Measurements from ENCODE around the gene STYK1.

The STYK1 gene

DNA sequence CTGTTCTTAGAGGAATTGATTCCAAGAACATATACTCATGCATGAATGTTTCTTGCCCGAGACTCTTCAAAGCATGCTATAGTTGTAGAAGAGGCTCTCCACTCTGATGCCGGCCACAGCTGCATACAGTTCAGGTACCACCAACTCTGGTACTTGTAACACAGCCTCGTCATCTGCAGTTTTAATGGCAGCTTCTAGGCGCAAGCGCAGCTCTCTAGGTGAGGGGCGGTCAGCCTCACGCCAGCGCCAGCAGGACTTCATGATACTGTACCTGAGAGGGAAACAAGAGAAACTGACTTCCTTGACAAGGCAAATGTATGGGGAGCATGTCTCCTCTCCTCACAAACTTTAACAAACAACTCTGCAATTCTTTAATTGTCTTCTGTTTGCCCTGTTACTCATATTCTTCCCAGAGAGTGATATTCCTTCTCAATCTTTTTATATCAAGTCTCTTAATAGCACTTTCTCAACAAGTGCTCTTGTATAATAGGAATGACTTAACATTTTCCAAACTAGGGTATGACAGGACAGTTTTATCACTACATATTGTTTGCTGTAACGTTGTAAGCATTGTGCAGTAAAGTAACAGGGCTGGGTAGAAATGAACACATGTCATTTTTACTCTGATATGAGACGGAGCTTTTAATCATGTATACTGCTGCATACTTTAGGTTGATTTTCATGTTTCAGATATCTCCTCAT is 53.6 kb downstream of the STYK1 start:
- no peaks in the 10 kb centered on the region for H4K20me1 ChIP-seq (ENCODE audit: low read depth, low read length)
- H3K36me3 ChIP-seq (ENCODE audit: low read length), result no peaks in the 10 kb centered on the region
- H3K27me3 ChIP-seq (ENCODE audit: low read length), result no peaks in the 10 kb centered on the region
- H3K79me2 ChIP-seq (ENCODE audit: insufficient read depth, low read length), result no peaks in the 10 kb centered on the region
- no peak overlapping the region for H3K9ac ChIP-seq (ENCODE audit: low read length)
- TF ChIP-seq EZH2phosphoT487 (conservative IDR thresholded peaks at IDR 0.05; ENCODE audit: low read length), result no peak
- no peak for TF ChIP-seq CTCF (IDR thresholded peaks at IDR 0.05; ENCODE audit: insufficient read depth, low read length, poor library complexity, severe bottlenecking)
- H3K4me2 ChIP-seq (ENCODE audit: low read depth, low read length, poor library complexity, severe bottlenecking), result no peak overlapping the region
- no peaks in the 10 kb centered on the region for H3K9me3 ChIP-seq (ENCODE audit: insufficient read depth, low read length)
- no peak overlapping the region for H3K27ac ChIP-seq (ENCODE audit: low read depth, low read length)
- no peak overlapping the region for H2AFZ ChIP-seq (ENCODE audit: low read depth, low read length, severe bottlenecking)
- H3K9me2 ChIP-seq (replicated peaks; ENCODE audit: insufficient read depth, low read length), result no peaks in the 10 kb centered on the region
- no peak overlapping the region for H3K4me3 ChIP-seq (ENCODE audit: insufficient read depth, low read length, poor library complexity, severe bottlenecking)
- no peaks in the 10 kb centered on the region for H3F3A ChIP-seq (ENCODE audit: insufficient read depth)

GRCh38 chr12:10618338-10618987 is 55.4 kb downstream of the STYK1 start:
- Histone ChIP-seq H2AFZ (ENCODE audit: low read depth, low read length, severe bottlenecking) (no peak overlapping the region), H3K79me2 (ENCODE audit: insufficient read depth, low read length) (no peaks in the 10 kb centered on the region), H3K27me3 (ENCODE audit: low read length) (no peaks in the 10 kb centered on the region), H3K9ac (ENCODE audit: low read length) (no peak overlapping the region), H3K4me2 (ENCODE audit: low read depth, low read length, poor library complexity, severe bottlenecking) (no peak overlapping the region), H3K27ac (ENCODE audit: low read depth, low read length) (no peak overlapping the region), H3K4me3 (ENCODE audit: insufficient read depth, low read length, poor library complexity, severe bottlenecking) (no peak overlapping the region), H3K36me3 (ENCODE audit: low read length) (no peaks in the 10 kb centered on the region), H4K20me1 (ENCODE audit: low read depth, low read length) (no peaks in the 10 kb centered on the region), H3K9me3 (ENCODE audit: insufficient read depth, low read length) (no peaks in the 10 kb centered on the region), H3K9me2 (replicated peaks; ENCODE audit: insufficient read depth, low read length) (no peaks in the 10 kb centered on the region), H3F3A (ENCODE audit: insufficient read depth) (no peaks in the 10 kb centered on the region)
- TF ChIP-seq CTCF (IDR thresholded peaks at IDR 0.05; ENCODE audit: insufficient read depth, low read length, poor library complexity, severe bottlenecking), result no peak
- TF ChIP-seq EZH2phosphoT487 (conservative IDR thresholded peaks at IDR 0.05; ENCODE audit: low read length), result no peak

GRCh38 chr12:10617863-10618262 is 56.0 kb downstream of the STYK1 start:
- no peak for TF ChIP-seq EZH2phosphoT487 (conservative IDR thresholded peaks at IDR 0.05; ENCODE audit: low read length)
- no peak for TF ChIP-seq CTCF (IDR thresholded peaks at IDR 0.05; ENCODE audit: insufficient read depth, low read length, poor library complexity, severe bottlenecking)
- no peak overlapping the region for H2AFZ ChIP-seq (ENCODE audit: low read depth, low read length, severe bottlenecking)
- H3K4me2 ChIP-seq (ENCODE audit: low read depth, low read length, poor library complexity, severe bottlenecking), result no peak overlapping the region
- H3K9me2 ChIP-seq (replicated peaks; ENCODE audit: insufficient read depth, low read length), result no peaks in the 10 kb centered on the region
- peaks cover 4% of the 10 kb centered on the region for H3K79me2 ChIP-seq (ENCODE audit: insufficient read depth, low read length)
- H3F3A ChIP-seq (ENCODE audit: insufficient read depth), result no peaks in the 10 kb centered on the region
- H3K27ac ChIP-seq (ENCODE audit: low read depth, low read length), result no peak overlapping the region
- H3K27me3 ChIP-seq (ENCODE audit: low read length), result no peaks in the 10 kb centered on the region
- no peaks in the 10 kb centered on the region for H3K9me3 ChIP-seq (ENCODE audit: insufficient read depth, low read length)
- no peaks in the 10 kb centered on the region for H3K36me3 ChIP-seq (ENCODE audit: low read length)
- no peak overlapping the region for H3K9ac ChIP-seq (ENCODE audit: low read length)
- H3K4me3 ChIP-seq (ENCODE audit: insufficient read depth, low read length, poor library complexity, severe bottlenecking), result no peak overlapping the region
- H4K20me1 ChIP-seq (ENCODE audit: low read depth, low read length), result no peaks in the 10 kb centered on the region
